ENCODE results near the gene PRR19.

PRR19 gene

GRCh38 chr19:42351079-42351735, 49.3 kb downstream of the PRR19 start:
- no peak for DNase-seq (ENCODE audit: low spot score)

DNA sequence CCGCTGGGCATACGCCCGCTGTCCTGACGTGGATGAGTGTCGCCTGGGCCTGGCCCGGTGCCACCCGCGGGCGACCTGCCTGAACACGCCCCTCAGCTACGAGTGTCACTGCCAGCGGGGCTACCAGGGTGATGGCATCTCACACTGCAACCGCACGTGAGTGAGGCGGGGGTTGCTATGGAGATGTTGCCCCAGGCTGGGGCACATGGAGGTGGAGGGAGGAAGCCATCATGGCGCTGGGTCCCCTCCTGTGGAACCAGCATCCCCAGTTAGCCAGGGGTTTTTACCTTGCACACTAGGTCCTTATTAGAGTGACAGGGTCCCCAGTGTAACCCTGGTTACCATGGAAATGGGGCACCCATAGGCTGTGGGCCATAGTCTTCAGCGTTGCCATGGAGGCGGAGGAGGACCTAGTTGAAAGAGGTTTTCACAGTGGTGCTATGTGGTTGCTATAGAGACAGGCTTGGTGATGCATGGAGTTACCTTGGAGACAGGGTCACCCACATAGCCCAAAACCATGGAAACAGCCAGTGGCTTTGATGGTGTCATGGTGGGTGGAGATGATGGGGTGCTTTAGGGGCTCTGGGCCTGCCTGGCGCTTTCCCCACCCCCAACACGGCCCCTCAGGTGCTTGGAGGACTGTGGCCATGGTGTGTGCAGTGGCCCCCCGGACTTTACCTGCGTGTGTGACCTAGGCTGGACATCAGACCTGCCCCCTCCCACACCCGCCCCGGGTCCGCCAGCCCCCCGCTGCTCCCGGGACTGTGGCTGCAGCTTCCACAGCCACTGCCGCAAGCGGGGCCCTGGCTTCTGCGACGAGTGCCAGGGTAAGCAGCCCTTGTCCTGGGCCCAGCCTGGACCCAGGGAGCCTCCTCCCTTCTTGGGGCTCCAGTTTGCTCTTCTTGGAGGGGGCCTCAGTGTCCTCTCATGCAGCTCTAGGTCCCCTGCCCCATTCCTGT, 50.6 kb downstream of the PRR19 start:
- no peak for DNase-seq (ENCODE audit: low spot score)

GRCh38 chr19:42353341-42354015, 51.5 kb downstream of the PRR19 start:
- DNase-seq (ENCODE audit: low spot score) = no peak

GRCh38 chr19:42355896-42356295, 54.0 kb downstream of the PRR19 start:
- no peak for DNase-seq (ENCODE audit: low spot score)

DNA sequence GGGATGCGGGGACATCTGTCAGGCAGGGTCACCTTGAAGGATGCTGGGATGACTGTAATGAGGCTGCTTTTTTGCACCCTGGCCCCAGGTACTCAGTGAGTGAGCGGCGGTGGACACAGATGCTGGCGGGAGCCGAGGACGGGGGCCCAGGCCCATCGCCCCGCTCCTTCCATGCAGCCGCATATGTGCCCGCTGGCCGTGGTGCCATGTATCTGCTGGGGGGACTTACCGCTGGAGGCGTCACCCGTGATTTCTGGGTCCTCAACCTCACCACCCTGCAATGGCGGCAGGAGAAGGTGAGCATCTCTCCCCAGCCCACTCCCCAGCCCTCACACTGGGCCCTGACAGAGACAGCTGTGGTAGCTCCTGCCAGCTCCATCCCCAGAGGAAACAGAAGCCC, 54.8 kb downstream of the PRR19 start:
- DNase-seq (ENCODE audit: low spot score) = no peak

- DNase-seq (ENCODE audit: low spot score) = no peak
Observed at GRCh38 chr19:42357290-42357689, 55.4 kb downstream of the PRR19 start.

Measured in LoVo (cell line).